GM18867 (cell line): ENCODE results near the gene TAOK1.
"Not testable (repeated sequence)": the region's sequence is repeated elsewhere in the genome, so short reads cannot be mapped to it uniquely, and the experiment has no call there.

ENCODE experiments used
- ATAC-seq: cut with Tn5 transposase; IDR thresholded peaks from one replicate; pipeline ENCODE4 v1.9.1; 2021; ENCODE audit warnings: mild to moderate bottlenecking, moderate library complexity; ENCODE audit not compliant: unreplicated experiment

The TAOK1 gene

DNA sequence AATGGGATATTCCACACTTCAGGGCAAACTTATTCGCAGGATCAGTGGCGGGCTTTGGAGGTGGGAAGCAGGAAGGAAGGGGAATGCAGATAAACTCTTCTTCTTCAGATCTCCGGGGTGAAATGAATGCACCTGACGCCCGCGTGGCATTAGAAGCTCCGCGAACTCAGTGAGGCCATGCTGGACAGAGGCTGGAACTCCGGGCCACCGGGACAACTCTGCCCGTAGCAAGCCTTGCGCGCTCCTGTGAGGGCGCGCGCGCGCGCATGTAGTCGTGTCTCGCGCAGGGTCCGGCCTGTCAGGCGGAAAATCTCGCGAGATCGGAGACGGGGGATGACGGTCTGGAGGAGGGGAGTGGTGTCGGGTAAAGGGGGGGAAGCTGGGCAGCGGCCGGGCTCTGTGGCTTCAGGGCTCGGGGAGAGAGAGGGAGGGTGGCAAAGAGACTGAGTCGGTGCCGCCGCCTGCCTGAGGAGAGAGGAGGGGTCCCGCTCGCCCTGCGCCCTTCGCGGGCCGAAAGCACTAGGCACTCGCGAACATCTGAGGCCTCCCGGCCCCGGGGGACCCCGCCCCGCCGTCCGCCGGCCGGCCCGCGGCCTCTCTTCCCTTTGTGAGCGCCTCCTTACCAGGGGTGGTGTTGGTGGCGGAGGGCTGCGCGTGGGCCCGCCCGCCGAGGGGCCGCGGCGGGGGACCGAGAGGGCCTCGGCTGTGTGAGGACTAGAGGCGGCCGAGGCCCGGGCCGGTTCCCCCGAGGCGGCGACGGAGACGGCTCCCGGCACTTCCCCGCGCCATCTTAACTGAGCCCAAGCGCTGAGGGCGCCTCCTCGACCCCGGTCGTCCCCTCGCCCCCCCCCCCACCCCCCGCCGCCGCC lies at the start of gene TAOK1:
Gene TAOK1 (plus strand): TSS at position 382 of the 869 bp plus-strand sequence. CDS start 61,186 bp downstream, outside the sequence.
- ATAC-seq = peak; percentile 82

DNA sequence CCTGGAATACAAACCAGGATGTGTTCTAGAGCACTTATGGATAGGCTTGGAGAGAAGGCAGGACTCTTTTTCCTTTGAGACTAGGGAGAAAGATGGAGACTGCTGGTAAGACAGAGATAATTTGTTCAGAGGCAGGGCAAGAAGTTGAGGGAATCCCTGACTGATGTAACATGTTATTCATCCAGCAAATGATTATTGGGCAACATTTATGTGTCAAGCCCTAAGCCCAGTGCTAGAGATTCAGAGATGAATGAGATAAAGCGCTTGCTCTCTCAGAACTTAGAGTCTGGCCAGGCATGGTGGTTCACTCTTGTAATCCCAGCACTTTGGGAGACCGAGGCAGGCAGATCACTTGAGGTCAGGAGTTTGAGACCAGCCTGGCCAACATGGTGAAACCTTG lies 48.4 kb upstream of the TAOK1 start:
- no peak for ATAC-seq

GRCh38 chr17:29342158-29342765 lies 47.9 kb upstream of the TAOK1 start:
- ATAC-seq = no peak

- no peak for ATAC-seq
Measured at GRCh38 chr17:29344201-29344856, 45.8 kb upstream of the TAOK1 start.

DNA sequence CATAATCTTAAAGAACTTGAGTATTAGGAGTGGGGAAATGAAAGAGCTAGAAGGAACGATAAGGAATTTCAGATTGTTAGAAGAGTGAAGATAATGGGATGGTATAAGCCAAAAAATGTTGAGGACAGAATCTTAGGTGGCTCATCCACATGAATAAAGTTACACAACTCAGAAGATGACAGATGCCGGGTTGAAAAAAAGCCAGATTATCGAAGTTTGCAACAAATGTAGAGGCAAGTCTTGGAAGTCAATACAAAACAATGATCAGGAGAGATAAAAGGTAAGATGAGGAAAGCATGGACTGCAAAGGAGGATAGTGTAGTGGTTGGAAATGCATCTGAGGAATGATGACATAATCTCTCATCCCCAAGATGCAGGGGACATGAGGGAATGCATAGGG lies 45.1 kb upstream of the TAOK1 start:
- ATAC-seq = no peak

DNA sequence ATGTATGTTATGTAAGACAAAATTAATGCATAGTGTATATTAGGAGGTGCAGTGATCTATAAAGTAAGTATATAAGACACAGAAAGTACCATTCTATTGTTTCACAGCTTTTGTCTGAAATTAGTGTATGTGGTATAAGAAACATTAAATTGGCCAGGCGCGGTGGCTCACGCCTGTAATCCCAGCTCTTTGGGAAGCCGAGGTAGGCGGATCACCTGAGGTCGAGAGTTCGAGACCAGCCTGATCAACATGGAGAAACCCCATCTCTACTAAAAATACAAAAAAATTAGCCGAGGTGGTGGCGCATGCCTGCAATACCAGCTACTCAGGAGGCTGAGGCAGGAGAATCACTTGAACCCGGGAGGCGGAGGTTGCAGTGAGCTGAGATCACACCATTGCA lies 44.7 kb upstream of the TAOK1 start:
- not testable (repeated sequence) for ATAC-seq

GRCh38 chr17:29346462-29346861 lies 43.7 kb upstream of the TAOK1 start:
- ATAC-seq = no peak

- no peak for ATAC-seq
Measured at GRCh38 chr17:29347831-29348629, 42.1 kb upstream of the TAOK1 start.

- ATAC-seq = no peak
Measured at GRCh38 chr17:29349409-29349808, 40.8 kb upstream of the TAOK1 start.

GRCh38 chr17:29352146-29352545 lies 38.0 kb upstream of the TAOK1 start:
- ATAC-seq = no peak

DNA sequence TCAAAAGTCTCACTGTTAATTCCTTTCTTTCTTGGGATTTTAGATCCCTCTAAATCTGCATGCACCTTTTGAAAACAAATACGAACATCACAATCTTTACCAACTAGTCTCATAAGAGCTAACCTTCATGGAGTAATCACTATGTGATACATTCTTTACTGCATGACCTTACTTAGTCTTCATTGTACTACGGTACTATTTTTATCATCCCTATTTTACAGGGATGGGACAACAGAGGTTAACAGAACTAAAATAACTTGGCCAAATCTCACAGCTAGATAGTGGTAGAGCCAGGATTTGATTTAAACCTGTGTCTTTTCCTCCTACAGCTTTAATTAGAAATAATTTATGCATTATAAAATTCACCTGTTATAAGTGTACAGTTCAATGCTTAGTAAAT lies 32.9 kb upstream of the TAOK1 start:
- no peak for ATAC-seq

DNA sequence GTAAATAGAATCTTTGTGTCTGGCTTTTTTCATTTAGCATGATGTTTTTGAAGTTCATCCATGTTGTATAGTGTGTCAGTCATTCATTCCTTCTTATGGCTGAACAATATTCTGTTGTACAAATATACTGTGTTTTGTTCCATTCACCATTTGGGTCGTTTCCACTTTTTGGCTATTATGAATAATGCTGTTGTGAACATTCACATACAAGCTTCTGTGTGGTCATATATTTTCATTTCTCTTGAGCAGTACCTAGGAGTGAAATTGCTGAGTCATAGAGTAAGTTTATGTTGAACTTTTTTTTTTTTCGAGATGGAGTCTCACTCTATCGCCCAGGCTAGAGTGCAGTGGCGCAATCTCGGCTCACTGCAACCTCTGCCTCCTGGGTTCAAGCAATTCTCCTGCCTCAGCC lies 32.3 kb upstream of the TAOK1 start:
- no peak for ATAC-seq

GRCh38 chr17:29358416-29358815 lies 31.7 kb upstream of the TAOK1 start:
- ATAC-seq = no peak

DNA sequence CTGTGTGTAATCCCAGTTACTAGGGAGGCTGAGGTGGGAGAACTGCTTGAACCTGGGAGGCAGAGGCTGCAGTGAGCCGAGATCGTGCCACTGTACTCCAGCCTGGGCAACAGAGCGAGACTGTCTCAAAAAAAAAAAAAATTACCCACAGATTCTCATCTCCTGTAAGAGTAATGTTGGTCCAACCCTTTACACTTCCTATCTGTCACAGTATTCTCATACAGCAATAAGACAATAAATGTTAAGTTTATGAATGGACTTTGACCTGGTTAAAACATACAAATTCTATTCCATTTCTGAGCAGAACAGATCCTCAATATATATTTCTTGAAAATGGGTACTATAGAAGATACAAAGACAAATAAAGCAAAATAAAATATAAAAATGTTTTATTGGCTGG lies 30.4 kb upstream of the TAOK1 start:
- ATAC-seq = no peak

GRCh38 chr17:29363716-29364115 lies 26.4 kb upstream of the TAOK1 start:
- ATAC-seq = no peak

GRCh38 chr17:29364691-29365090 lies 25.5 kb upstream of the TAOK1 start:
- ATAC-seq = no peak

DNA sequence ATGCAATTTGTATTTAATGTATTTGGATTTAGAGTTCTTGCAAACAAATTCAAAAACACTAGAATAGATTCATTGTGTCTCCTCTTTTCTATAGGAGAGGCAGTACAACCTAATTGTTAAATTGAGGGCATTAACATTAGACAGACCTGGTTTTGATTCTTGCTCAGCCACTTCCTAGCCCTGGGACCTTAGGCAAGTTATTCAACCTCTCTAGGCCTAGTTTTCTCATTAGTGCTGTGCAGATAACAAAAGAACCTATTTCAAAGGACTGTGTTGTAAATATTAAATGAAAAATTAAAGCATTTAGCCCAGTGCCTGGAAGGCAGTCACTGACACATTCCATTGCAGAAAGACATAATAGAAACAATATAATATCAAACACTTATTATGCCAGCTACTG lies 22.0 kb upstream of the TAOK1 start:
- ATAC-seq = no peak

DNA sequence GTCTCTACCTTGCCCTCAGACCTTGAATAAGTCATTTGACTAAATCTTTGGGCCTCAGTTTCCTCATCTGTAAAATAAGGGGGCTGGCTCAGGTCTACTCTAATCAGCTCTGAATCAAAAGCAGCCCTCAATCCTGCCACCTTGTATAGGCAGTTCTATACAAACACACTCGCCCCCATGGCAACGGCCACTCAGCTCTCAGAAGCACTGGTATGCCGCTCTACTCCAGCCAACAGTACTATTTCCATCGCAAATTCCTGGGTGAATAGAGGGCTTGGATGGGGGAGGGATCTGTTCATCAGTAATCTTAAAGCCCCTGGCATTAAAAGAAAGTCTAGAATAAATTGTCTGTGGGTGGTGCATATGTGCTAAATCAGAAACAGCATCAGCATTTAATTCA lies 21.2 kb upstream of the TAOK1 start:
- ATAC-seq = no peak

- ATAC-seq = no peak
Measured at GRCh38 chr17:29369831-29370735, 20.1 kb upstream of the TAOK1 start.

GRCh38 chr17:29376667-29377270 lies 13.4 kb upstream of the TAOK1 start:
- ATAC-seq = no peak
